Measurements from ENCODE around the gene FBXO48.

FBXO48 gene

DNA sequence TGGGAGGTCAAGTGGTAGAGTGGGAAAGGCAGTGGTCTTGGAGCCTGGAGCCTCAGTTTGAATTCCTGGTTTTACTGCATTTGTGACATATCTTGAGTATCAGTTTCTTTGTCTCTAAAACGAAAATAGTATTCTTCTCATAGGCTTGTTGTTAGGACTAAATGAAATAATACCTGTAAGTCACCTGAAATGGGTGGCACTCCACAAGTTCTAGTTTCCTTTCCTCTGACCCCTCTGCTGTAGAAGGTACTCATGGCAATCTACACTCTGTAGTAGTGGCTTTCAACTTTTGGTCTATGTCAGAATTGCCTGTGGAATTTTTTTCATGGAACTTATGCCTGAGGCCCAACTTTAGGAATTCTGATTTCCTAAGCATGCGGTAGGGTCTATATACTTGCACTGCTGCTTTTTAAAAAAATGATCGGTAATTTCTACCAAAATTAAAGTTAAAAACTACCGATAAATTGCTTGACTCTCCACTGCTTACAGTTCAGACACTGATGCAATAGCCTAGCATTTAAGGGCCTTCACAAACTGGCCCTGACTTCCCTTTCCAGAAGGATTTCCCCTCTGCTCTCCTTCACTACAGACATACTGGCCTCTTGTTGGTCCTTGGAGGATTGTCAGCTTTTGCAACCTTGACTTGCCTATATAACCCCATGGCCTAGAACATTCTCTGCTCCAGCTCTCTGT lies 54.8 kb downstream of the FBXO48 start:
- no peak for DNase-seq (ENCODE audit: low spot score)

DNA sequence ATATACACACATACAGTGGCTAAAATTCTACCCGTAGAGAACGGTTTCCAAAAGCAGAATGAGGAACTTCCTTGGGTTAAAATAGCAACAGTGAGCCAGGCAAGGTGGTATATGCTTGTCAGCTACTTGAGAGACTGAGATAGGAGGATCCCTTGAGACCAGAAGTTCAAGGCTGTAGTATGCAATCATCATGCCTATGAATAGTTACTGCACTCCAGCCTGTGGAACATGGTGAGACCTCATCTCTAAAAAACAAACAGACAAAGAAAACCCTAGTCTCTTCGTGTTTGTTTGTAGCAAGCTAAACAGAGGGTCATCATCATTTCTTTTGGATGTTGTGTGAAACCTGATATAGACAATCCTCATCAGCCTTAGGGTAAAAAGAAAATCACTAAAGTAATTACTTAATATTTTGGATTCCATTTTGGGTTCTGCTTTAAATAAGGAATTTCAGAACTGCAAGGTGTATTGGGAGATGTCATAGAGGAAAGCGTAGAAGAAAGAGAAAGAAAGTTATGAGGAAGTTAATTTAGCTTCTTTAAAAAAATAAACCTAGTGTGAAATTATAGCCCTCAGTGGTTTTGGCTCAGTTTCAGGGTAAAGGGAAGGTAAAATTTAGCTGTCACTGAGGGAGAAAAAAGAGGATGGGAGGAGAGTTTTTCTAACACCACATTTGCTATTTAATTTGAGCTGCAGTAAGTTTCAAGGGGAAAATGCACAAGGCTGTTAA lies 55.5 kb downstream of the FBXO48 start:
- DNase-seq (ENCODE audit: low spot score): no peak
